ENCODE measurements around the gene NFATC2IP. TPM values are rescaled to one million over a fixed set of nuclear protein-coding genes. Genes with fewer than 3 reads are reported as not detected.

The NFATC2IP gene
- total and polyA plus RNA-seq, 2 experiments from 2014 or later = 11.4 to 16.8 TPM

- in situ Hi-C loops (cut with MboI) = no loop called here
- no peak overlapping the region for H3K4me3 ChIP-seq
- no peak overlapping the region for H3K4me2 ChIP-seq (ENCODE audit: unreplicated experiment)
- H3F3A ChIP-seq (ENCODE audit: insufficient read depth) = no peaks in the 10 kb centered on the region
- no peak overlapping the region for H2AFZ ChIP-seq
- H3K79me2 ChIP-seq (ENCODE audit: insufficient read depth) = peaks cover 21% of the 10 kb centered on the region
- no peaks in the 10 kb centered on the region; the same call in 1 of the 2 replicates for H3K36me3 ChIP-seq (ENCODE audit: low read depth)
- H3K27me3 ChIP-seq (replicated peaks; ENCODE audit: insufficient read depth) = no peaks in the 10 kb centered on the region
- H4K20me1 ChIP-seq (ENCODE audit: insufficient read depth) = no peaks in the 10 kb centered on the region
- no peak for TF ChIP-seq EZH2 (IDR thresholded peaks at IDR 0.05; ENCODE audit: insufficient read depth, poor library complexity, severe bottlenecking)
- no peak for TF ChIP-seq EZH2phosphoT487 (IDR thresholded peaks at IDR 0.05; ENCODE audit: insufficient read depth, low read depth)
- H3K9ac ChIP-seq = no peak overlapping the region
- no peak overlapping the region for H3K27ac ChIP-seq
- H3K4me1 ChIP-seq (ENCODE audit: insufficient read depth) = 0 out of 2 replicates have a peak, but pooled peaks cover 4% of the 10 kb centered on the region
- no peaks in the 10 kb centered on the region for H3K9me3 ChIP-seq (ENCODE audit: low read depth)
- no peak for DNase-seq
- H3K9me2 ChIP-seq (ENCODE audit: insufficient read depth) = no peaks in the 10 kb centered on the region
- WGBS, 2 experiments (ENCODE audit: low coverage in 1 of 2, low lambda C conversion rate in 2 of 2, missing lambda C conversion rate in 2 of 2) = 96 to 100% methylated on average over 7 of the region's 7 CpGs
These were observed 30.2 kb downstream of the NFATC2IP start for GRCh38 chr16:28980929-28981328.

- Histone ChIP-seq H3K4me1 (ENCODE audit: insufficient read depth) (no peaks in the 10 kb centered on the region), H3K27me3 (replicated peaks; ENCODE audit: insufficient read depth) (no peaks in the 10 kb centered on the region), H4K20me1 (ENCODE audit: insufficient read depth) (no peaks in the 10 kb centered on the region), H3K9me3 (ENCODE audit: low read depth) (no peaks in the 10 kb centered on the region), H3K79me2 (ENCODE audit: insufficient read depth) (peaks cover 15% of the 10 kb centered on the region), H3K27ac (no peak overlapping the region), H3K4me2 (ENCODE audit: unreplicated experiment) (no peak overlapping the region), H2AFZ (no peak overlapping the region), H3K9me2 (ENCODE audit: insufficient read depth) (no peaks in the 10 kb centered on the region), H3K9ac (no peak overlapping the region), H3F3A (ENCODE audit: insufficient read depth) (no peaks in the 10 kb centered on the region), H3K4me3 (no peak overlapping the region), H3K36me3 (ENCODE audit: low read depth) (peaks cover 2% of the 10 kb centered on the region; the same call in 1 of the 2 replicates)
- in situ Hi-C loops (cut with MboI) = no loop called here
- TF ChIP-seq EZH2 (IDR thresholded peaks at IDR 0.05; ENCODE audit: insufficient read depth, poor library complexity, severe bottlenecking) (no peak), EZH2phosphoT487 (IDR thresholded peaks at IDR 0.05; ENCODE audit: insufficient read depth, low read depth) (no peak)
- peak; percentile 11 for DNase-seq
- 80 to 83% methylated on average over 11 to 12 of the region's 12 CpGs for WGBS, 2 experiments (ENCODE audit: low coverage in 1 of 2, low lambda C conversion rate in 2 of 2, missing lambda C conversion rate in 2 of 2)
These were observed 30.8 kb downstream of the NFATC2IP start for GRCh38 chr16:28981517-28981916.

- no peak for TF ChIP-seq EZH2 (IDR thresholded peaks at IDR 0.05; ENCODE audit: insufficient read depth, poor library complexity, severe bottlenecking)
- no peak for TF ChIP-seq EZH2phosphoT487 (IDR thresholded peaks at IDR 0.05; ENCODE audit: insufficient read depth, low read depth)
- Histone ChIP-seq H2AFZ (no peak overlapping the region), H4K20me1 (ENCODE audit: insufficient read depth) (no peaks in the 10 kb centered on the region), H3K36me3 (ENCODE audit: low read depth) (peaks cover 11% of the 10 kb centered on the region), H3F3A (ENCODE audit: insufficient read depth) (no peaks in the 10 kb centered on the region), H3K4me2 (ENCODE audit: unreplicated experiment) (no peak overlapping the region), H3K4me3 (no peak overlapping the region), H3K9me2 (ENCODE audit: insufficient read depth) (no peaks in the 10 kb centered on the region), H3K4me1 (ENCODE audit: insufficient read depth) (no peaks in the 10 kb centered on the region), H3K9ac (no peak overlapping the region), H3K27me3 (replicated peaks; ENCODE audit: insufficient read depth) (no peaks in the 10 kb centered on the region), H3K9me3 (ENCODE audit: low read depth) (no peaks in the 10 kb centered on the region), H3K27ac (no peak overlapping the region), H3K79me2 (ENCODE audit: insufficient read depth) (peaks cover 6% of the 10 kb centered on the region; the same call in 1 of the 2 replicates)
- in situ Hi-C loops (cut with MboI) = no loop called here
- DNase-seq = no peak
- WGBS, 2 experiments (ENCODE audit: low coverage in 1 of 2, low lambda C conversion rate in 2 of 2, missing lambda C conversion rate in 2 of 2) = 98 to 100% methylated on average over 10 of the region's 10 CpGs
These were observed 31.7 kb downstream of the NFATC2IP start for GRCh38 chr16:28982418-28982817.

- DNase-seq = no peak
- Histone ChIP-seq H3K4me2 (ENCODE audit: unreplicated experiment) (no peak overlapping the region), H2AFZ (no peak overlapping the region), H3K9ac (no peak overlapping the region), H3K9me3 (ENCODE audit: low read depth) (no peaks in the 10 kb centered on the region), H3K27me3 (replicated peaks; ENCODE audit: insufficient read depth) (no peaks in the 10 kb centered on the region), H4K20me1 (ENCODE audit: insufficient read depth) (no peaks in the 10 kb centered on the region), H3F3A (ENCODE audit: insufficient read depth) (no peaks in the 10 kb centered on the region), H3K9me2 (ENCODE audit: insufficient read depth) (no peaks in the 10 kb centered on the region), H3K4me3 (no peak overlapping the region), H3K4me1 (ENCODE audit: insufficient read depth) (no peaks in the 10 kb centered on the region), H3K27ac (no peak overlapping the region), H3K36me3 (ENCODE audit: low read depth) (peaks cover 15% of the 10 kb centered on the region), H3K79me2 (ENCODE audit: insufficient read depth) (0 out of 2 replicates have a peak, but pooled peaks cover under 1% of the 10 kb centered on the region)
- TF ChIP-seq EZH2 (IDR thresholded peaks at IDR 0.05; ENCODE audit: insufficient read depth, poor library complexity, severe bottlenecking) = no peak
- no peak for TF ChIP-seq EZH2phosphoT487 (IDR thresholded peaks at IDR 0.05; ENCODE audit: insufficient read depth, low read depth)
- 80 to 82% methylated on average over 11 of the region's 11 CpGs for whole genome bisulfite sequencing, 2 experiments (ENCODE audit: low coverage in 1 of 2, low lambda C conversion rate in 2 of 2, missing lambda C conversion rate in 2 of 2)
- in situ Hi-C loops (cut with MboI) = no loop called here
These were observed 32.2 kb downstream of the NFATC2IP start for GRCh38 chr16:28982949-28983348.

GRCh38 chr16:28983644-28984043 lies 32.9 kb downstream of the NFATC2IP start:
- Histone ChIP-seq H4K20me1 (ENCODE audit: insufficient read depth) (no peaks in the 10 kb centered on the region), H3F3A (ENCODE audit: insufficient read depth) (no peaks in the 10 kb centered on the region), H3K27me3 (replicated peaks; ENCODE audit: insufficient read depth) (no peaks in the 10 kb centered on the region), H3K9me2 (ENCODE audit: insufficient read depth) (no peaks in the 10 kb centered on the region), H3K27ac (no peak overlapping the region), H3K36me3 (ENCODE audit: low read depth) (peaks cover 18% of the 10 kb centered on the region), H3K9me3 (ENCODE audit: low read depth) (no peaks in the 10 kb centered on the region), H2AFZ (no peak overlapping the region), H3K4me3 (no peak overlapping the region), H3K4me2 (ENCODE audit: unreplicated experiment) (no peak overlapping the region), H3K9ac (no peak overlapping the region), H3K79me2 (ENCODE audit: insufficient read depth) (no peaks in the 10 kb centered on the region), H3K4me1 (ENCODE audit: insufficient read depth) (no peaks in the 10 kb centered on the region)
- in situ Hi-C loops (cut with MboI) = no loop called here
- WGBS, 2 experiments (ENCODE audit: low coverage in 1 of 2, low lambda C conversion rate in 2 of 2, missing lambda C conversion rate in 2 of 2) = 96 to 97% methylated on average over 15 to 18 of the region's 18 CpGs
- TF ChIP-seq EZH2 (IDR thresholded peaks at IDR 0.05; ENCODE audit: insufficient read depth, poor library complexity, severe bottlenecking) = no peak
- DNase-seq = no peak

Data from GM23248 (cell line).